SK-N-SH treated with all-trans-retinoic acid at 6 μM for 48 hours (cell line): Measurements from ENCODE around the gene IRF2BPL.

Experiments used
- ATAC-seq: fragments of 200-7000 bp; cut with Tn5 transposase; 3 replicates; pipeline ENCODE4 v1.9.1; 2020; ENCODE audit warnings: mild to moderate bottlenecking, moderate library complexity
- ARNTL ChIP-seq: fragments of 450-650 bp; formaldehyde crosslinking; IDR thresholded peaks from 2 replicates; pipeline ENCODE4 v1.5.0; 2020; ENCODE audit warnings: low read depth, mild to moderate bottlenecking, moderate library complexity, borderline replicate concordance
- BACH2 ChIP-seq: fragments of 250-450 bp; sonication (Bioruptor Pico); IDR thresholded peaks from 2 replicates; pipeline ENCODE4 v1.9.0; 2021; ENCODE audit warnings: mild to moderate bottlenecking, borderline replicate concordance
- CSDC2 ChIP-seq: fragments of 250-450 bp; sonication (Bioruptor Pico); IDR thresholded peaks from 2 replicates; pipeline ENCODE4 v1.5.0; 2020; ENCODE audit warnings: mild to moderate bottlenecking, moderate library complexity
- ESRRG ChIP-seq: fragments of 250-450 bp; sonication (Bioruptor Pico); IDR thresholded peaks from 2 replicates; pipeline ENCODE4 v1.6.1; 2021; ENCODE audit warnings: mild to moderate bottlenecking
- GLIS3 ChIP-seq: fragments of 250-450 bp; sonication (Bioruptor Pico); IDR thresholded peaks from 2 replicates; pipeline ENCODE4 v1.5.0; 2020; ENCODE audit warnings: mild to moderate bottlenecking, moderate library complexity
- ISL1 ChIP-seq: fragments of 250-450 bp; sonication (Bioruptor Pico); IDR thresholded peaks from 2 replicates; pipeline ENCODE4 v2.1.2; 2022; ENCODE audit warnings: mild to moderate bottlenecking, moderate library complexity
- OSR1 ChIP-seq: fragments of 250-450 bp; sonication (Bioruptor Pico); IDR thresholded peaks from 2 replicates; pipeline ENCODE4 v1.8.0; 2022; ENCODE audit warnings: moderate library complexity, mild to moderate bottlenecking, inconsistent platforms
- PPARA ChIP-seq: fragments of 250-450 bp; sonication (Bioruptor Pico); IDR thresholded peaks from 2 replicates; pipeline ENCODE4 v1.5.0; 2020; ENCODE audit warnings: mild to moderate bottlenecking, borderline replicate concordance
- RARB ChIP-seq: fragments of 250-450 bp; sonication (Bioruptor Pico); IDR thresholded peaks from 2 replicates; pipeline ENCODE4 v1.8.0; 2021; ENCODE audit warnings: mild to moderate bottlenecking, moderate library complexity
- SNAI2 ChIP-seq: fragments of 250-450 bp; sonication (Bioruptor Pico); IDR thresholded peaks from 2 replicates; pipeline ENCODE4 v1.5.0; 2020; ENCODE audit warnings: mild to moderate bottlenecking, moderate library complexity
- TCF4 ChIP-seq: fragments of 250-450 bp; sonication (Bioruptor Pico); IDR thresholded peaks from 2 replicates; pipeline ENCODE4 v1.8.0; 2021; ENCODE audit warnings: mild to moderate bottlenecking, moderate library complexity, borderline replicate concordance
- TOX ChIP-seq: fragments of 250-450 bp; sonication (Bioruptor Pico); IDR thresholded peaks from 2 replicates; pipeline ENCODE4 v1.8.0; 2021; ENCODE audit warnings: mild to moderate bottlenecking, moderate library complexity, borderline replicate concordance
- ZC3H10 ChIP-seq: fragments of 250-450 bp; sonication (Bioruptor Pico); IDR thresholded peaks from 2 replicates; pipeline ENCODE4 v1.5.1; 2021; ENCODE audit warnings: mild to moderate bottlenecking, moderate library complexity
- ZFP3 ChIP-seq: fragments of 250-450 bp; sonication (Bioruptor Pico); IDR thresholded peaks from 2 replicates; pipeline ENCODE4 v1.5.0; 2020; ENCODE audit warnings: mild to moderate bottlenecking, moderate library complexity
- ZNF8 ChIP-seq: fragments of 450-650 bp; formaldehyde crosslinking; IDR thresholded peaks from 2 replicates; pipeline ENCODE4 v1.5.0; 2020; ENCODE audit warnings: mild to moderate bottlenecking, moderate library complexity
- TF ChIP-seq, protein P1 (sequence below): fragments of 250-450 bp; sonication (Bioruptor Pico); IDR thresholded peaks from 2 replicates; pipeline ENCODE4 v1.5.1; 2020; ENCODE audit warnings: low read depth, mild to moderate bottlenecking, moderate library complexity
- TF ChIP-seq, protein P2 (sequence below): fragments of 250-450 bp; sonication (Bioruptor Pico); IDR thresholded peaks from 2 replicates; pipeline ENCODE4 v1.5.1; 2021; ENCODE audit warnings: mild to moderate bottlenecking, moderate library complexity
- TF ChIP-seq, protein P3 (sequence below): fragments of 250-450 bp; sonication (Bioruptor Pico); IDR thresholded peaks from 2 replicates; pipeline ENCODE4 v1.5.0; 2020; ENCODE audit warnings: mild to moderate bottlenecking, moderate library complexity
- TF ChIP-seq, protein P4 (sequence below): fragments of 250-450 bp; sonication (Bioruptor Pico); IDR thresholded peaks from 2 replicates; pipeline ENCODE4 v1.8.0; 2021; ENCODE audit warnings: low read depth, mild to moderate bottlenecking, moderate library complexity, borderline replicate concordance

IRF2BPL gene

DNA sequence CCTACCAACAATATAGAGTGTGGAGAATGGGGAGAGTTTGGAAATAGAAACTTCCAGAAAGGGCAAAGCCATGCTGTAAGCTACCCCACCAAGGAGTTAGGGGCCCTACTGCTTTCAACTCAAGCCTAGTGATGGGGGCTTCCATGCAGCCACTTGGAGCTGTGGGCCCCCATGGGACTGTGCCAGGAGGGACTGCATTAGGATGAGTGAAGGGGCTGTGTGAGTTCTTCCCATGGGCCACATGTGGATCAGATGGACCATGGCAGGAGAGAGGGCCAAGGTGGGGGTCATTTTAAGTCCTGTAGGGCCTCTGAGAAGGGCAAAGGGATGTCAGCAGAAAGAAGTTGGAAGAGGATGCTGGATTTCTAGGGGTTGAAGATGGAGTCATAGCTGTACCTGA is 46.5 kb upstream of the IRF2BPL start:
- TF ChIP-seq, protein P1, sequence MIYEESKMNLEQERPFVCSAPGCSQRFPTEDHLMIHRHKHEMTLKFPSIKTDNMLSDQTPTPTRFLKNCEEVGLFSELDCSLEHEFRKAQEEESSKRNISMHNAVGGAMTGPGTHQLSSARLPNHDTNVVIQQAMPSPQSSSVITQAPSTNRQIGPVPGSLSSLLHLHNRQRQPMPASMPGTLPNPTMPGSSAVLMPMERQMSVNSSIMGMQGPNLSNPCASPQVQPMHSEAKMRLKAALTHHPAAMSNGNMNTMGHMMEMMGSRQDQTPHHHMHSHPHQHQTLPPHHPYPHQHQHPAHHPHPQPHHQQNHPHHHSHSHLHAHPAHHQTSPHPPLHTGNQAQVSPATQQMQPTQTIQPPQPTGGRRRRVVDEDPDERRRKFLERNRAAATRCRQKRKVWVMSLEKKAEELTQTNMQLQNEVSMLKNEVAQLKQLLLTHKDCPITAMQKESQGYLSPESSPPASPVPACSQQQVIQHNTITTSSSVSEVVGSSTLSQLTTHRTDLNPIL, result no peak
- TF ChIP-seq RARB (CRISPR knock-in tag), result no peak
- TF ChIP-seq ZC3H10 (CRISPR knock-in tag), result no peak
- no peak for TF ChIP-seq BACH2 (CRISPR knock-in tag)
- TF ChIP-seq PPARA (CRISPR knock-in tag), result no peak
- no peak for TF ChIP-seq ZNF8
- TF ChIP-seq ISL1, result no peak
- TF ChIP-seq, protein P2, sequence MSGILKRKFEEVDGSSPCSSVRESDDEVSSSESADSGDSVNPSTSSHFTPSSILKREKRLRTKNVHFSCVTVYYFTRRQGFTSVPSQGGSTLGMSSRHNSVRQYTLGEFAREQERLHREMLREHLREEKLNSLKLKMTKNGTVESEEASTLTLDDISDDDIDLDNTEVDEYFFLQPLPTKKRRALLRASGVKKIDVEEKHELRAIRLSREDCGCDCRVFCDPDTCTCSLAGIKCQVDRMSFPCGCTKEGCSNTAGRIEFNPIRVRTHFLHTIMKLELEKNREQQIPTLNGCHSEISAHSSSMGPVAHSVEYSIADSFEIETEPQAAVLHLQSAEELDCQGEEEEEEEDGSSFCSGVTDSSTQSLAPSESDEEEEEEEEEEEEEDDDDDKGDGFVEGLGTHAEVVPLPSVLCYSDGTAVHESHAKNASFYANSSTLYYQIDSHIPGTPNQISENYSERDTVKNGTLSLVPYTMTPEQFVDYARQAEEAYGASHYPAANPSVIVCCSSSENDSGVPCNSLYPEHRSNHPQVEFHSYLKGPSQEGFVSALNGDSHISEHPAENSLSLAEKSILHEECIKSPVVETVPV (CRISPR knock-in tag), result no peak
- TF ChIP-seq TOX (CRISPR knock-in tag), result no peak
- ATAC-seq, result no peak

DNA sequence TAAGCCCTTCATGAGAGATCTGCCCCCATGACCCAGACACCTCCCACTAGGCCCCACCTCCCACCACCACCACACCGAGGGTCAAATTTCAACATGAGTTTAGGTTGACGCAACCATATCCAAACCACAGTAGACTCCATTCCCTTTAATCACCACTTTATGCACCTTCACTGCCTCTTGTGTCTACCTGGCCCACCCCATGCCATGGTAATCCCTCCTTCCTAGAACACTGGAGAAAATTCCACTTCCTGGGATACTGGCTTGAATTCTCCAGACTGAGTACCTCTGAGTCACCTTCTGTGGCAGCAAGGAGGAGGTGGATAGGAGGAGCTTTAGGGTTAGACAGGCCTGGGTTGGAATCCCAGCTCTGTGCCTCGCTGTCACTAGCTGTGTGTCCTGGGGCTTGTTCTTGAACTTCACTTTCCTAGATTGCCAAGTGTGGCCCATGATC is 43.5 kb upstream of the IRF2BPL start:
- no peak for ATAC-seq
- TF ChIP-seq CSDC2 (CRISPR knock-in tag) (no peak), GLIS3 (CRISPR knock-in tag) (no peak), TOX (CRISPR knock-in tag) (no peak), ISL1 (no peak), SNAI2 (CRISPR knock-in tag) (no peak), PPARA (CRISPR knock-in tag) (no peak), ESRRG (CRISPR knock-in tag) (no peak), ZFP3 (CRISPR knock-in tag) (no peak), TCF4 (no peak)
- TF ChIP-seq, protein P2 (CRISPR knock-in tag), result no peak
- TF ChIP-seq, protein P3, sequence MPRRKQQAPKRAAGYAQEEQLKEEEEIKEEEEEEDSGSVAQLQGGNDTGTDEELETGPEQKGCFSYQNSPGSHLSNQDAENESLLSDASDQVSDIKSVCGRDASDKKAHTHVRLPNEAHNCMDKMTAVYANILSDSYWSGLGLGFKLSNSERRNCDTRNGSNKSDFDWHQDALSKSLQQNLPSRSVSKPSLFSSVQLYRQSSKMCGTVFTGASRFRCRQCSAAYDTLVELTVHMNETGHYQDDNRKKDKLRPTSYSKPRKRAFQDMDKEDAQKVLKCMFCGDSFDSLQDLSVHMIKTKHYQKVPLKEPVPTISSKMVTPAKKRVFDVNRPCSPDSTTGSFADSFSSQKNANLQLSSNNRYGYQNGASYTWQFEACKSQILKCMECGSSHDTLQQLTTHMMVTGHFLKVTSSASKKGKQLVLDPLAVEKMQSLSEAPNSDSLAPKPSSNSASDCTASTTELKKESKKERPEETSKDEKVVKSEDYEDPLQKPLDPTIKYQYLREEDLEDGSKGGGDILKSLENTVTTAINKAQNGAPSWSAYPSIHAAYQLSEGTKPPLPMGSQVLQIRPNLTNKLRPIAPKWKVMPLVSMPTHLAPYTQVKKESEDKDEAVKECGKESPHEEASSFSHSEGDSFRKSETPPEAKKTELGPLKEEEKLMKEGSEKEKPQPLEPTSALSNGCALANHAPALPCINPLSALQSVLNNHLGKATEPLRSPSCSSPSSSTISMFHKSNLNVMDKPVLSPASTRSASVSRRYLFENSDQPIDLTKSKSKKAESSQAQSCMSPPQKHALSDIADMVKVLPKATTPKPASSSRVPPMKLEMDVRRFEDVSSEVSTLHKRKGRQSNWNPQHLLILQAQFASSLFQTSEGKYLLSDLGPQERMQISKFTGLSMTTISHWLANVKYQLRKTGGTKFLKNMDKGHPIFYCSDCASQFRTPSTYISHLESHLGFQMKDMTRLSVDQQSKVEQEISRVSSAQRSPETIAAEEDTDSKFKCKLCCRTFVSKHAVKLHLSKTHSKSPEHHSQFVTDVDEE, result no peak
- TF ChIP-seq, protein P1, result no peak

DNA sequence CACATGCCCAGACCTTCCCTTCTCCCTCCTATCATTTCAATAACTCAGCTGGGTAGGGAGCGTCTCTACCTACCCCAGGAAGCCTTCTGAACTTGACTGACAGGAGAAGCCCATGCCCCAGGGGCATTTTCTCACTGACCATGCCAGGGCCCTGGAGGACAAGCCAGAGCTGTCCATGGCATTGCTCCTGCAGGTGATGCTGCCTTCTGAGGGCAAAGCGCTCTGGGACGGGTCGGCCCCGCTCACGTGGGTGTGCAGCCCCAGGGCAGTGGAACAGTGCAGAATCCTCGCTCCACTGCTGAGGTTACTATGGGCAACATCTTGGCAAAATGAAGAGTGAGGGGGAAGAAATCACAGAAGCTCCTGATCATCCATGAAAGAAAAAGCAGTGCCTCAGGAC is 41.0 kb upstream of the IRF2BPL start:
- TF ChIP-seq, protein P4, sequence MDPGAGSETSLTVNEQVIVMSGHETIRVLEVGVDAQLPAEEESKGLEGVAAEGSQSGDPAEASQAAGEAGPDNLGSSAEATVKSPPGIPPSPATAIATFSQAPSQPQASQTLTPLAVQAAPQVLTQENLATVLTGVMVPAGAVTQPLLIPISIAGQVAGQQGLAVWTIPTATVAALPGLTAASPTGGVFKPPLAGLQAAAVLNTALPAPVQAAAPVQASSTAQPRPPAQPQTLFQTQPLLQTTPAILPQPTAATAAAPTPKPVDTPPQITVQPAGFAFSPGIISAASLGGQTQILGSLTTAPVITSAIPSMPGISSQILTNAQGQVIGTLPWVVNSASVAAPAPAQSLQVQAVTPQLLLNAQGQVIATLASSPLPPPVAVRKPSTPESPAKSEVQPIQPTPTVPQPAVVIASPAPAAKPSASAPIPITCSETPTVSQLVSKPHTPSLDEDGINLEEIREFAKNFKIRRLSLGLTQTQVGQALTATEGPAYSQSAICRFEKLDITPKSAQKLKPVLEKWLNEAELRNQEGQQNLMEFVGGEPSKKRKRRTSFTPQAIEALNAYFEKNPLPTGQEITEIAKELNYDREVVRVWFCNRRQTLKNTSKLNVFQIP (CRISPR knock-in tag), result no peak
- TF ChIP-seq ZC3H10 (CRISPR knock-in tag), result no peak
- TF ChIP-seq, protein P2 (CRISPR knock-in tag), result no peak
- TF ChIP-seq, protein P3, result no peak
- no peak for TF ChIP-seq TOX (CRISPR knock-in tag)
- TF ChIP-seq PPARA (CRISPR knock-in tag), result no peak
- TF ChIP-seq ZFP3 (CRISPR knock-in tag), result no peak
- no peak for TF ChIP-seq OSR1 (CRISPR knock-in tag)
- no peak for TF ChIP-seq GLIS3 (CRISPR knock-in tag)
- no peak for TF ChIP-seq CSDC2 (CRISPR knock-in tag)
- TF ChIP-seq, protein P1, result no peak
- TF ChIP-seq ARNTL (CRISPR knock-in tag), result no peak
- no peak for TF ChIP-seq SNAI2 (CRISPR knock-in tag)
- no peak for ATAC-seq
